Activated CD8-positive, alpha-beta memory T cell treated with anti-CD3 and anti-CD28 coated beads, Interleukin-2, amount 50 U/mL, for 1 hour (primary cell): Measurements from ENCODE around the gene UNC13D.
"Not testable (repeated sequence)": the region's sequence is repeated elsewhere in the genome, so short reads cannot be mapped to it uniquely, and the experiment has no call there.

Source experiments
- DNase-seq: peaks from one replicate; pipeline ENCODE4 v3.0.0-alpha.2; 2020; ENCODE audit errors: extremely low read depth

The UNC13D gene

GRCh38 chr17:75799402-75799801, 44.8 kb downstream of the UNC13D start:
- no peak for DNase-seq

- no peak for DNase-seq
These were observed 48.2 kb downstream of the UNC13D start for GRCh38 chr17:75795820-75796607.

GRCh38 chr17:75793460-75793859, 50.7 kb downstream of the UNC13D start:
- DNase-seq: no peak

GRCh38 chr17:75791254-75791653, 53.0 kb downstream of the UNC13D start:
- DNase-seq: no peak

- DNase-seq: no peak
These were observed 59.0 kb downstream of the UNC13D start for GRCh38 chr17:75785016-75785890.

- DNase-seq: peak; percentile 93
These were observed 59.7 kb downstream of the UNC13D start, which contains the start of gene UNK for GRCh38 chr17:75784473-75785015. Gene UNK, plus strand, starts transcription at chr17:75784806. Its CDS starts 75 bp downstream, at chr17:75784881.

GRCh38 chr17:75783803-75784472, 60.3 kb downstream of the UNC13D start:
- DNase-seq: no peak

- no peak for DNase-seq
These were observed 61.0 kb downstream of the UNC13D start for GRCh38 chr17:75783069-75783783.

- DNase-seq: no peak
These were observed 64.0 kb downstream of the UNC13D start for GRCh38 chr17:75779987-75780889.

- peak; percentile 92 for DNase-seq
These were observed 64.8 kb downstream of the UNC13D start for GRCh38 chr17:75779250-75779986.

- no peak for DNase-seq
These were observed 65.3 kb downstream of the UNC13D start for GRCh38 chr17:75778861-75779249.

GRCh38 chr17:75778066-75778860, 65.9 kb downstream of the UNC13D start:
- DNase-seq: not testable (repeated sequence)

- no peak for DNase-seq
These were observed 66.8 kb downstream of the UNC13D start for GRCh38 chr17:75777296-75777922.
